ENCODE data around the gene ANKUB1. TPM values are rescaled to one million over a fixed set of nuclear protein-coding genes. Genes with fewer than 3 reads are reported as not detected.

The ANKUB1 gene
- total RNA-seq, 4 donors from 2014 or later = not detected

GRCh38 chr3:149720918-149721317, 71.4 kb downstream of the ANKUB1 start:
- TF ChIP-seq CTCF (IDR thresholded peaks at IDR 0.05 in 4 of 5, conservative IDR thresholded peaks at IDR 0.05 in 1 of 5) (no peak), POLR2A (IDR thresholded peaks at IDR 0.05) (no peak)
- Histone ChIP-seq H3K27ac (no peak overlapping the region), H3K36me3 (no peaks in the 10 kb centered on the region), H3K9me3 (peaks cover 0 to 7% (median 0%) of the 10 kb centered on the region in 3 donors), H3K4me3 (no peak overlapping the region), H3K27me3 (no peaks in the 10 kb centered on the region), H3K4me1 (no peaks in the 10 kb centered on the region)
- intact Hi-C loops (cut with DNase I; ENCODE audit: low total_unique reads) = no loop called here
- in situ Hi-C loops (cut with MboI; ENCODE audit: low sequenced_read_pairs in 4 of 4) = loop anchor here in 1 of 4 donors (25.0 kb wide), 1 partner anchor 209 kb away; no protein-coding TSS in a partner anchor
- ATAC-seq = no peak
- no peak for DNase-seq

GRCh38 chr3:149717391-149718056, 74.8 kb downstream of the ANKUB1 start:
- intact Hi-C loops (cut with DNase I; ENCODE audit: low total_unique reads) = loop anchor here (1.0 to 5.0 kb wide), 2 partner anchors 185 to 205 kb away; no protein-coding TSS in a partner anchor
- Histone ChIP-seq H3K36me3 (no peaks in the 10 kb centered on the region), H3K27me3 (no peaks in the 10 kb centered on the region), H3K27ac (no peak overlapping the region), H3K4me1 (no peaks in the 10 kb centered on the region), H3K4me3 (peak overlapping the region in 1 of 4 donors; percentile 24), H3K9me3 (peaks cover 0 to 7% (median 0%) of the 10 kb centered on the region in 3 donors)
- peak; percentile 60 to 70 for ATAC-seq
- DNase-seq = peak in 1 of 2 donors; percentile 32
- in situ Hi-C loops (cut with MboI; ENCODE audit: low sequenced_read_pairs in 4 of 4) = loop anchor here (5.0 to 25.0 kb wide), 3 partner anchors 200 to 205 kb away; no protein-coding TSS in a partner anchor
- TF ChIP-seq POLR2A (IDR thresholded peaks at IDR 0.05) (no peak), CTCF (IDR thresholded peaks at IDR 0.05 in 4 of 5, conservative IDR thresholded peaks at IDR 0.05 in 1 of 5) (peak; percentile 60 to 79 (median 72))

GRCh38 chr3:149716984-149717383, 75.4 kb downstream of the ANKUB1 start:
- Histone ChIP-seq H3K36me3 (no peaks in the 10 kb centered on the region), H3K9me3 (peaks cover 0 to 7% (median 0%) of the 10 kb centered on the region in 3 donors), H3K4me3 (peak overlapping the region in 1 of 4 donors; percentile 24), H3K27me3 (no peaks in the 10 kb centered on the region), H3K27ac (no peak overlapping the region), H3K4me1 (no peaks in the 10 kb centered on the region)
- ATAC-seq = no peak
- DNase-seq = no peak
- in situ Hi-C loops (cut with MboI; ENCODE audit: low sequenced_read_pairs in 4 of 4) (loop anchor here (5.0 to 25.0 kb wide), 3 partner anchors 200 to 205 kb away; no protein-coding TSS in a partner anchor), intact Hi-C loops (cut with DNase I; ENCODE audit: low total_unique reads) (loop anchor here (1.0 to 5.0 kb wide), 2 partner anchors 185 to 205 kb away; no protein-coding TSS in a partner anchor)
- TF ChIP-seq POLR2A (IDR thresholded peaks at IDR 0.05) = no peak
- TF ChIP-seq CTCF (IDR thresholded peaks at IDR 0.05 in 4 of 5, conservative IDR thresholded peaks at IDR 0.05 in 1 of 5) = no peak

GRCh38 chr3:149715247-149715646, 77.1 kb downstream of the ANKUB1 start:
- Histone ChIP-seq H3K4me1 (no peaks in the 10 kb centered on the region), H3K36me3 (no peaks in the 10 kb centered on the region), H3K9me3 (no peaks in the 10 kb centered on the region), H3K4me3 (no peak overlapping the region), H3K27me3 (no peaks in the 10 kb centered on the region), H3K27ac (no peak overlapping the region)
- in situ Hi-C loops (cut with MboI; ENCODE audit: low sequenced_read_pairs in 4 of 4) = loop anchor here (5.0 to 25.0 kb wide), 3 partner anchors 198 to 203 kb away; no protein-coding TSS in a partner anchor
- intact Hi-C loops (cut with DNase I; ENCODE audit: low total_unique reads) = loop anchor here (5.0 kb wide), 1 partner anchor 183 kb away; no protein-coding TSS in a partner anchor
- TF ChIP-seq CTCF (IDR thresholded peaks at IDR 0.05 in 4 of 5, conservative IDR thresholded peaks at IDR 0.05 in 1 of 5) (no peak), POLR2A (IDR thresholded peaks at IDR 0.05) (no peak)
- ATAC-seq = no peak
- DNase-seq = no peak

Data from gastrocnemius medialis (tissue), 4 donors.